Stimulated activated naive B cell treated with anti-CD40 and anti-IgM and Interleukin-4, amounts not matched to agents 10 μg/mL and 1 μg/mL and 100 μg/mL, for 72 hours (primary cell): ENCODE data around the gene GBX1.
A peak's percentile ranks its signal among the peaks of the same experiment; 100 is the strongest.

ENCODE experiments used
- ATAC-seq, 2 donors: fragments of 150-1000 bp; cut with Tn5 transposase; replicated peaks; 2 replicates each; pipeline ENCODE4 v1.10.0; 2021; ENCODE audit warnings: moderate library complexity in 1 of 2
- DNase-seq: peaks from one replicate; pipeline ENCODE4 v3.0.0; 2021
- H3K27ac Mint-ChIP-seq: one replicate; pipeline ENCODE4 v1.8.0; 2022; ENCODE audit warnings: mild to moderate bottlenecking, mixed read lengths
- H3K27me3 Mint-ChIP-seq, 2 donors: one replicate each; pipeline ENCODE4 v1.8.0; 2022; ENCODE audit warnings: mixed read lengths in 2 of 2
- H3K36me3 Mint-ChIP-seq, 2 donors: one replicate each; pipeline ENCODE4 v1.8.0; 2022; ENCODE audit warnings: mixed read lengths in 2 of 2, mild to moderate bottlenecking in 1 of 2
- H3K4me1 Mint-ChIP-seq, 2 donors: one replicate each; pipeline ENCODE4 v1.8.0; 2022; ENCODE audit warnings: mixed read lengths in 2 of 2, mild to moderate bottlenecking in 1 of 2
- H3K4me3 Mint-ChIP-seq, 2 donors: one replicate each; pipeline ENCODE4 v1.8.0; 2022; ENCODE audit warnings: mild to moderate bottlenecking in 2 of 2, mixed read lengths in 2 of 2, moderate library complexity in 1 of 2
- H3K9me3 Mint-ChIP-seq, 2 donors: one replicate each; pipeline ENCODE4 v1.8.0; 2022; ENCODE audit warnings: mixed read lengths in 2 of 2, mild to moderate bottlenecking in 1 of 2

GBX1 gene

GRCh38 chr7:151201751-151202150, 34.3 kb upstream of the GBX1 start:
- ATAC-seq: no peak
- H3K27ac Mint-ChIP-seq: no peak overlapping the region
- no peaks in the 10 kb centered on the region for H3K4me1 Mint-ChIP-seq

GRCh38 chr7:151201344-151201743, 33.9 kb upstream of the GBX1 start:
- H3K27me3 Mint-ChIP-seq: peaks cover 30 to 31% of the 10 kb centered on the region in 2 donors
- H3K36me3 Mint-ChIP-seq: no peaks in the 10 kb centered on the region
- ATAC-seq (no peak), DNase-seq (no peak)
- no peaks in the 10 kb centered on the region for H3K9me3 Mint-ChIP-seq
- H3K4me1 Mint-ChIP-seq: no peaks in the 10 kb centered on the region
- no peak overlapping the region for H3K4me3 Mint-ChIP-seq
- H3K27ac Mint-ChIP-seq: no peak overlapping the region

More at GRCh38 chr7:151201751-151202150, 34.3 kb upstream of the GBX1 start:
- Mint-ChIP-seq H3K36me3 (no peaks in the 10 kb centered on the region), H3K4me3 (no peak overlapping the region), H3K9me3 (no peaks in the 10 kb centered on the region), H3K27me3 (peaks cover 30 to 31% of the 10 kb centered on the region in 2 donors)
- no peak for DNase-seq

- Mint-ChIP-seq H3K27me3 (peaks cover 23% of the 10 kb centered on the region in 2 donors), H3K4me1 (no peaks in the 10 kb centered on the region), H3K9me3 (no peaks in the 10 kb centered on the region), H3K4me3 (no peak overlapping the region), H3K36me3 (no peaks in the 10 kb centered on the region), H3K27ac (no peak overlapping the region)
- ATAC-seq (no peak), DNase-seq (no peak)
These were observed 31.7 kb upstream of the GBX1 start for GRCh38 chr7:151198945-151199848.

GRCh38 chr7:151197932-151198331, 30.4 kb upstream of the GBX1 start:
- Mint-ChIP-seq H3K27me3 (peaks cover 15 to 26% of the 10 kb centered on the region in 2 donors), H3K27ac (no peak overlapping the region), H3K9me3 (no peaks in the 10 kb centered on the region), H3K36me3 (no peaks in the 10 kb centered on the region), H3K4me3 (no peak overlapping the region), H3K4me1 (no peaks in the 10 kb centered on the region)
- no peak for DNase-seq
- ATAC-seq: no peak

- Mint-ChIP-seq H3K9me3 (no peaks in the 10 kb centered on the region), H3K4me3 (no peak overlapping the region), H3K27ac (no peak overlapping the region), H3K27me3 (peaks cover 9 to 27% of the 10 kb centered on the region in 2 donors), H3K36me3 (no peaks in the 10 kb centered on the region), H3K4me1 (no peaks in the 10 kb centered on the region)
- ATAC-seq: peak in 1 of 2 donors; percentile 23
- no peak for DNase-seq
These were observed 28.3 kb upstream of the GBX1 start for GRCh38 chr7:151195616-151196450.

GRCh38 chr7:151194188-151194587, 26.7 kb upstream of the GBX1 start:
- Mint-ChIP-seq H3K27me3 (peaks cover 24 to 31% of the 10 kb centered on the region in 2 donors), H3K27ac (no peak overlapping the region)
- no peak for ATAC-seq

GRCh38 chr7:151193203-151193978, 25.9 kb upstream of the GBX1 start:
- Mint-ChIP-seq H3K27me3 (peaks cover 24 to 35% of the 10 kb centered on the region in 2 donors), H3K36me3 (no peaks in the 10 kb centered on the region), H3K9me3 (no peaks in the 10 kb centered on the region), H3K27ac (no peak overlapping the region), H3K4me1 (peaks cover 3 to 14% of the 10 kb centered on the region in 2 donors), H3K4me3 (no peak overlapping the region)
- DNase-seq (no peak), ATAC-seq (no peak)

More at GRCh38 chr7:151194188-151194587, 26.7 kb upstream of the GBX1 start:
- H3K9me3 Mint-ChIP-seq: no peaks in the 10 kb centered on the region
- H3K36me3 Mint-ChIP-seq: no peaks in the 10 kb centered on the region
- peaks cover 0 to 7% of the 10 kb centered on the region in 2 donors for H3K4me1 Mint-ChIP-seq
- no peak for DNase-seq
- H3K4me3 Mint-ChIP-seq: no peak overlapping the region

GRCh38 chr7:151192002-151192539, 24.6 kb upstream of the GBX1 start:
- no peaks in the 10 kb centered on the region for H3K36me3 Mint-ChIP-seq

GRCh38 chr7:151191544-151191943, 24.1 kb upstream of the GBX1 start:
- H3K4me1 Mint-ChIP-seq: peaks cover 7 to 25% of the 10 kb centered on the region in 2 donors
- ATAC-seq (no peak), DNase-seq (no peak)
- peaks cover 43 to 44% of the 10 kb centered on the region in 2 donors for H3K27me3 Mint-ChIP-seq
- no peaks in the 10 kb centered on the region for H3K36me3 Mint-ChIP-seq
- no peak overlapping the region for H3K4me3 Mint-ChIP-seq
- no peak overlapping the region for H3K27ac Mint-ChIP-seq
- no peaks in the 10 kb centered on the region for H3K9me3 Mint-ChIP-seq

More at GRCh38 chr7:151192002-151192539, 24.6 kb upstream of the GBX1 start:
- no peak for DNase-seq
- Mint-ChIP-seq H3K4me3 (no peak overlapping the region), H3K27me3 (peaks cover 37 to 40% of the 10 kb centered on the region in 2 donors), H3K4me1 (peaks cover 7 to 25% of the 10 kb centered on the region in 2 donors), H3K27ac (no peak overlapping the region), H3K9me3 (no peaks in the 10 kb centered on the region)
- ATAC-seq: no peak

- no peak overlapping the region for H3K4me3 Mint-ChIP-seq
- no peak for DNase-seq
- H3K27me3 Mint-ChIP-seq: peaks cover 41 to 49% of the 10 kb centered on the region in 2 donors
- no peak overlapping the region for H3K27ac Mint-ChIP-seq
- no peaks in the 10 kb centered on the region for H3K36me3 Mint-ChIP-seq
- peak; percentile 55 to 59 for ATAC-seq
- H3K4me1 Mint-ChIP-seq: peaks cover 7 to 25% of the 10 kb centered on the region in 2 donors
- no peaks in the 10 kb centered on the region for H3K9me3 Mint-ChIP-seq
These were observed 21.5 kb upstream of the GBX1 start for GRCh38 chr7:151189038-151189437.

GRCh38 chr7:151188252-151188542, 20.7 kb upstream of the GBX1 start:
- ATAC-seq: peak; percentile 48 to 70
- H3K9me3 Mint-ChIP-seq: no peaks in the 10 kb centered on the region
- peak overlapping the region; percentile 21 for H3K27ac Mint-ChIP-seq

GRCh38 chr7:151187409-151188251, 20.1 kb upstream of the GBX1 start:
- Mint-ChIP-seq H3K4me1 (peaks cover 7 to 25% of the 10 kb centered on the region in 2 donors), H3K36me3 (no peaks in the 10 kb centered on the region), H3K27me3 (peaks cover 37 to 51% of the 10 kb centered on the region in 2 donors), H3K27ac (peak overlapping the region; percentile 21), H3K4me3 (no peak overlapping the region), H3K9me3 (no peaks in the 10 kb centered on the region)
- no peak for DNase-seq
- ATAC-seq: no peak

More at GRCh38 chr7:151188252-151188542, 20.7 kb upstream of the GBX1 start:
- no peak overlapping the region for H3K4me3 Mint-ChIP-seq
- no peaks in the 10 kb centered on the region for H3K36me3 Mint-ChIP-seq
- DNase-seq: no peak
- H3K4me1 Mint-ChIP-seq: peaks cover 7 to 25% of the 10 kb centered on the region in 2 donors
- H3K27me3 Mint-ChIP-seq: peaks cover 39 to 51% of the 10 kb centered on the region in 2 donors
